Esophagus mucosa (tissue), 1 donor: ENCODE measurements around the gene DHFR2. TPM values are rescaled to one million over a fixed set of nuclear protein-coding genes. Genes with fewer than 3 reads are reported as not detected.
"Not testable (repeated sequence)": the region's sequence is repeated elsewhere in the genome, so short reads cannot be mapped to it uniquely, and the experiment has no call there.

Experiments
- ATAC-seq: fragments of 200-7000 bp; cut with Tn5 transposase; one replicate; pipeline ENCODE4 v1.9.1; 2020
- total RNA-seq: library from RNA; stranded (reverse); gene quantifications from one replicate; pipeline ENCODE4 v1.2.4, GENCODE V29; 2023
- donor health status: DM: yes; HTN: yes; CAD: no.

DHFR2 gene
- 2.2 TPM for total RNA-seq

DNA sequence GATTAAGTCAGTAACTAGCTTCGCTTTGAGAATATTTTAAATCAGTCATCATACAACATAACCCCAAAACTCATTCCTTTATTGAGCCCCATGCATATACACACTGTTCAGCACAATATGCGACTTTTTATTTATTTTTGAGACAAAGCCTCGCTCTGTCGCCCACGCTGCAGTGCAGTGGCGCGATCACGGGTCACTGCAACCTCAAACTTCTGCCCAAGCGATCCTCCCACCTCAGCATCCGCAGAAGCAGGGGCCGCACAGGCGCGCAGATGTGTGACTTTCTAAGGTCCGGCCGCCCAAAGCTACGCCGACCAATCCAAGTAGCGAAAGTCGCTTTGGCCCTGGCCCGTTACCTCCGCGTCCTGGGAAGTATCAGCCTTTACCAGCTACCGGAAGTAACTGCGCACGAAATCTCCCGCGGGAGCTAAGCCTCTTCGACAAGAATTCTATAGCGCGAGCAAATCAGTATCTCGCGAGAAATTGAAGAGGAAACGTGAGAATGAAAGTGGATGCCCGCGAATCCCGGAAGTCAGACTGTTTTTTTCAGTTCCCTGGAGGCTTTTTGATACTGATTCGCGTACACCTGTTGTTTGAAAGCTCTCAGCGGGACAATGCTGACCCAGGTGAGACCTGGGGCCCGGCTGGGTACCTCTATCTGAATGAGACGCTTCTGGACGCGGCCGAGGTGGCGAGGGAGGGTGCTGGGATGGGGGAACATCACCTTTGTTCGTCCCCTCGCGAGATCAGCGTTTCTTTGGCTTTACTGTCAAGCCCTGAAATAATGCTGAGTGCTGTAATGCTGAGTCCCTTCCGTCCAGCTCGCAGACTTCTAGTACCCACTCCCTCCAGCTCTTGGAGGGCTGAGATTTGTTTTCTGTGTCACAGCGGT lies at the start of gene DHFR2, which contains the start of gene NSUN3:
Gene DHFR2, minus strand, starts transcription at position 404 of the 892 bp plus-strand sequence. CDS start 1,405 bp downstream, outside the sequence.
Gene NSUN3, plus strand, starts transcription at position 549 of the 892 bp plus-strand sequence. Its CDS starts 66 bp downstream, at position 615.
- ATAC-seq: peak; percentile 97

DNA sequence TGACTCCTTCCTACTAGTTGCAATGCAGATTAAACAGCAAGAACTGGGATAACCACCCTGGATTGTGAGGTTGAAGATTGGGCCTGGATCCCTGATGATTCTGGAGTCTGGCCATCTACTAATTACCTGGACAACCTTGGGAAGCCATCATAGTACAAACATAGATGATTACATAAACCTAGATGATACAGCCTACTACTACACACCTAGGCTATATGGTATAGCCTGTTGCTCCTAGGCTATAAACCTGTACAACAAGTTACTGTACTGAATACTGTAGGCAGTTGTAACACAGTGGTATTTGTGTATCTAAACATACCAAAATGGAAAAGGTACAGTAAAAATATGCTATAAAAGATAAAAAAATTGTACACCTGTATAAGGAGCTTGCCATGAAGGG lies 48.1 kb upstream of the DHFR2 start:
- ATAC-seq: no peak

DNA sequence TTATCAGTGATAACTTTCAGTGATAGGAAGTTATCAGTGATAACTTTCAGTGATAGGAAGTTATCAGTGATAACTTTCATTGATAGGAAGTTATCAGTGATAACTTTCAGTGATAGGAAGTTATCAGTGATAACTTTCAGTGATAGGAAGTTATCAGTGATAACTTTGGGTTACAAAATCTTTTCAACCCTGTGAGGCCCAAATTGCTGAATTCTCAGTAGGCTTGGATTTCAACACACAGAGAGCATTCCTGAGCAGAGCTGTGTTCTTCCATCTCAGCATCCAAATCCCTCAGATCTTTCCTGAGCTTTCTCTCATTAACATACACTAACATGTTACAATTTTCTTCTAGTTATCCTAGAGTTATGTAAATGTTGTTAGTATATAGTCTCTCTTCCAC lies 47.5 kb upstream of the DHFR2 start:
- not testable (repeated sequence) for ATAC-seq

DNA sequence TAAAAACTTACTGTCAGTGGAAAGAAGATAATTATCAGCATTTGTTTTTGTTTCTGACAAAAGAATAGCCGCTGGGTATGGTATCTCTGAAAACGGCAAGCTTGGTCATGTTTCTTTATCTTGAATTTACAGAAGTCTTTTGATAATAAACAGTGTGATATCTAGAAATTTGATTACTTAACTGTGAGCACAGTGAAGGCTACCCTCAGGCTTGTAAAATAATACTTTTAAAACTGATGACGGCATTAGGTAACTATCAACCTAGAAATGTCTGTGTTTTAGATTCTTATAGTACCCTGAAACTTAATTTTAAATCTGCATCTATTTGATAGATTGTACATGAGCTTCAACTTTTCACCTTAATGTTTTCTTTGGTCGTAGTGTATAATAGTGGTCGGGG lies 43.6 kb upstream of the DHFR2 start:
- ATAC-seq: no peak

DNA sequence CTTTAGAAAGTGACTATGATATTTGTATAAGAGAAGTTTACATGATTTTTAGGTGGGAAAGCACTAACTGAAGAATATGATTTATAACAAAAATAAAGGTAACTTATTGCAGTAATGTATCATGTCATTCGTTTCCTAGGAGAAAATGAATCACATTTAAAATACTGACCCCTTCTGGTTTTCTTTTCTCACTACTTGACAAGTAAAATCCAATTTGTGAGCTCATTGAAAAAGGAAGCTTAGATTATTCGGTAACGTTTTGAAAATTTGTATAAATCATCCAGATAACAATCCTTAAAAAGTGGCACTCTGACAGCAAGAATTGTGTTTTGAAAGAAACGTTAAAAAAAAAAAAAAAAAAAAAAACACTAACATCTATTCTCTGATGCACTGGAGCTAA lies 39.1 kb upstream of the DHFR2 start:
- no peak for ATAC-seq

DNA sequence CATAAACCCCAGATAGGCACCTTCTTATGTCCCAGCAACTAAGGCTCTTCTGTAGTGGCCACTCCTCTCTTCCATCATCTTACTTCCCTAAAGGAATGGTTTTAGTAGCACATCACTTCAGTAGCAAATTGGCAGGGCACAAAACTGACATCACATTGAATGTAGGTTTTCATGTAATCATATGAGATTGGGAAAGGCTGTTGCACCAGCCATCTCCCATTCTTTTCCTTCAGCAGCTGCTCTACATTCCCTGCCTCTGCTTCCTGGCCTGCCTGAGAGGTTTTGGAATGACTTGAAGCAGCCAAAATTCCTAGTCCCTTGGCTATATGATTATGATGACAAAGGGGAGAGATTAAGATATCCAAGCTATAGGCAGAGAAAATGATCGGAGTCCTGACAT lies 36.6 kb upstream of the DHFR2 start:
- no peak for ATAC-seq

DNA sequence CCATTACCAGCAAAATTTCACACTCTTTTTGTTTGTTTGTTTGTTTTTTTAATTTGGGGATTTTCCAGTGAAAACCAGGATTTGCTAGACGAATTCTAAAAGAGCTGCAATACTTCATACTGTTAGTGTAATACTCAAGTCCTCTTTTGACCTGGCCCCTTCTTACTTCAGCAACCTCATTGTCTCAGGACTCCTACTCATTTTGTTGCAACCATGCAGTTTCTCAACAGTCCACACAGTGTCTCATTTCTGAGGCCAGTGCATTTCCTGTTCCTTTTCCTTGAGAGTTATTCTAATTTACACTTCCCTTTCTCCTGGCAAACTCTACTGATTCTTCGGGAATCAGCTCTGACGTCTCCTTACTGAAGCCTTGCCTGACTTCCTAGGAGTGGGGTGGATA lies 35.7 kb upstream of the DHFR2 start:
- ATAC-seq: no peak

DNA sequence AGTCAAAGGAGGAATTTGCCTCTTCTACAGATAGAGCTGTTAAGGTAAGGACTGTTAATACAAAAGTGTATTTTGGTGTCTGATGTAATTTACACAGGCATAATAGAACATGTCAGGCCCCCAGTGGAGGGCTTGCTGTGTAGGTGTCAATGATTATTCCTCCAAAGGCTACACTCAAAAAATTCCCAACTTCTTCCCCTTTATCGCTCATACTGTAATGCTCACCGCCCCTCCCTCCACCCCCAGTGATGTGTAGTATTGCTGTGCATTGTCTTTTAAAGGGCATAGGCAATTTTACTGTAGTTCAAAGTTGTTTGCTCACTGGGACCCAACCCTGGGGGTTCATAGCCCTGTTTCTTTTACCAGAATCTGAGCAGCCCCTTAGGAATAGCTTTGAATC lies 32.4 kb upstream of the DHFR2 start:
- no peak for ATAC-seq

DNA sequence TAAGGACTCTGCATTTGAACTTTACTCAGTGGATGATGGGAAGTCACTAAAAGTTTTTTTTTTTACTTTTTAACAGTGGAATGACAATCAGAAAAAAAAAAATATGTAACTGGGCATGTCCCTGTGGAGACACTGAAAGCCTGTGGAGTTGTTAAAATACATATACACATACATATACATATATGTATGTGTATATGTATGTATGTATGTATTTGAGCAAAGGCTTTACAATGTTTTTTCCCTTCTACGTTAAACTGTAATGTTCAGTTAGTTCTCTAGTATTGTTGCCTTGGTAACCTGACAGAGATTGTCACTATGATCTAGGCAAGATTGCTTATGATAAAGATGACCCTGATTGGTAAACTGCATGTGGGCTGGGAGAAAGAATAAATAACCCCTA lies 30.4 kb upstream of the DHFR2 start:
- no peak for ATAC-seq

DNA sequence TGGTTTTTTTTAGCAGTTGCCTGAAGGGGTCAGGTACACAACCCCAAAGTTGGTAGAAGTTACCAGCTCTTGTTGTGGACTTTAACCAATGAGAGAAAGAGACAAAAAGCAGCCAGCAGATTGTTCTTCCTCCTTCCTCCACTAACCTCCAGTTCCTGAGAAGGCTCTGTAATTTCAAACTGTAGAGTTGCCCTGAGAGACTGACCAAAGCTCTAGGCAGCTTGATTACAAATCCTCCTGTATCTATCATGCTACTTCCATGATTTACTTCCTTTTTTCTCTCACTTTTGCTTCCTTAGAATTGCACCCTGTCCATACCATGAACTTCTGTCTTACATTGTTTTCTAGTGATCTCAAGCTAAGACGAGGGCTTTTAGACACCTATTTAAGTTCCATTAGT lies 29.4 kb upstream of the DHFR2 start:
- ATAC-seq: no peak

DNA sequence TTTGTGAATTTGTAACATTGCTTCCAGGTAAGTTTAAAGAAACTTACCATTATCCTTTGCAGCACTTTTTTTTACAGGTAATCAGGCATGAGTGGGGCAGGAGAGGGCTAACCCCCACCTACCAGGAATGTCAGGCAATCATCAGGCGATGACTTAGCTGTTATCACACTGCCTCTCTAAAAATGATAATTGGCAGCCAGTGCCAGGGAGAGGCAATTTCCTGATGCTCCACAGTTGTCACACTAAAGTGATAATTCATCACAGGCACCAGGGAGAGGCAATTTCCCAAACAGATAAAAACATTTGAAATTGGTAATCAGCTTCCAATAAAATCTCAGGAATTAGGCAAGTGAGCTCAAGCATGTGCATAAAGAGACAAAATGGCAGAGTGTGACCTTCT lies 26.4 kb upstream of the DHFR2 start:
- no peak for ATAC-seq

DNA sequence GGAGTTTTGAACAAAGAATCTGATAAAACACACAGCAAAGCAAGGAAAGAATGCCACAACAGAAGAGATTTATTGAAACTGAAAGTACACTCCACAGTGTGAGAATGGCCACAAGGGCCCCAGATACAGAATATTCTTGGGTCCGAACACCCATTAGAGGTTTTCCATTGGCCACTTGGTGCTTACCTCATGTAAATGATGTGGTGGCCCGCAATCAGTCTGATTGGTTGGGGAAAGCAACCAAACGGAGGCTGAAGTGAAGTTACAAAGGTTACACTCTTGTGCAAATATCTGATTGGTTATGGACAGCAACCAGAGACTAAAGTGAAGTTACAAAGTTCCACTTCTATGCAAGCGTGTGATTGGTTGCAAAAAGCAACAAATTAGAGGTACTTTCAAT lies 20.5 kb upstream of the DHFR2 start:
- ATAC-seq: no peak

DNA sequence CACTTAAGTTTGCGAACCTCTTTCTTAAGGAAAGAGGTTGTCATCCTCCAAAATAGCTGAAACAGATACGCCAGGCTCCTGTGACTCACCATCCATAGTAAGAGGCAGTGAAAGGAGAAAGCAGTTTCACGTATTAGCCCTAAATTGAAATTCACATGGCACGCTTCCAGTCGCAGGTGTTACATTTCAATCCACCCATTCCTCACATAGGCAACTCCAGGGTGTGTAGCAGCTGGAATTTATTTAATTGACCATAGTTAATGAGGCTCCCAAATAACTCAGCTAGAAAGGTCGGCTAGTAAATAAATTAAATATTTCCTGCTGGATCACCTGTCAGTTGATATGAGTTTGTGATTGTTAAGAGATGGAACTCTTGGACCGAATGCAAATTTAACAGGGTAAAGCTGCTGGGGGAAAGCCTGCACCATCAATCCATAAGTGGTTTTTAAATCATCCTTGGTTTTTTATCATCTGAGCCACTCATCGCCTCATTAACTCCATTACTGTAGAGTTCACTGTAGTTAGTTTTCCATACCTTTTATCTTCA lies 19.7 kb upstream of the DHFR2 start:
- ATAC-seq: no peak

DNA sequence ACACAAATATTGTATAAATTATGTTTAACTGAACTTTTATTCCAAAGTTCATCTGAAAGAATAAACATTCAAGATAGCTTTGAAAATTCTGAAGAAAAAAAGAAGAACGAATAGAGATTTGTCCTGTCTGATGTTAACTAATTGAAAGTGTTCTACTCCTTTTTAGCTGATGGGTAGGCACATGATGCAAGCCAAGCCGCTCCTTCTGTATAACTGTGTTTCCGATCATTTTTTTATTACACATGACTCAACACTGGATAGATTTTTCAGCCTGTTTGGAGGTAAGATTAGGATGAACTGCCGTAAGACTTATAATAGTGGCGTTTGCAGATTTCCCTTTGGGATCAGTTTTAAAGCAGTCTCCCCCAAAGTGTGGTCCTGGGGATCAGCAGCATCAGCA lies 19.2 kb upstream of the DHFR2 start:
- ATAC-seq: no peak

DNA sequence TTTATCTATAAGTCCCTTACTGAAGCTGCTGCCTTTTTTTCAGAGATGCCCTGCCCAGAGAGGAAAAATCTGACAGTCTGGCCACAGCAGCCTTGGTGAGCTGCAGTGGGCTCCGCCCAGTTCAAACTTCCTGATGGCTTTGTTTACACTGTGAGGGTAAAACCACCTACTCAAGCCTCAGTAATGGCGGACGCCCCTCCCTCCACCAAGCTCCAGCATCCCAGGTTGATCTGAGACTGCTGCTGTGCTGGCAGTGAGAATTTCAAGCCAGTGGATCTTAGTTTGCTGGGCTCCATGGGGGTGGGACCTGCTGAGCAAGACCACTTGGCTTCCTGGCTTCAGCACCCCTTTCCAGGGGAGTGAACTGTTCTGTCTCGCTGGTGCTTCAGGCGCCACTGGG lies 17.8 kb upstream of the DHFR2 start:
- not testable (repeated sequence) for ATAC-seq

DNA sequence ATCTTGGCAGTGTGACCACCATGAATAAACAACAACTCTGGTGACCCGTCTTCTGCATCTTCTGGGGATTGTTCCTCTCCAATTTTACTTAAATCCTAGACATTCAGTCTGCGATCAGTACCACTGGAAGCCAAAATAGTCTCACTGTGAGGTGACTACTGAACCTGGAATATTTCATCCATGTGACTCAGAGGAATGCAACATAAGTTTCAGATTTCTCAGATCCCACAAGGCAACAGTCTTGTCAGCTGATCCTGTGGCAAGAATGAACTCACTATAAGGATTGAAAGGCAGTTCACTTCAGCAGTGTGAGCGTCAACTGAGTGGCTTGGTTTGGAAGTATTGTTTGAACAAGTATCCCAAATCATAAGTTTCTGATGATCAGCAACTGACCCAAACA lies 13.3 kb upstream of the DHFR2 start:
- no peak for ATAC-seq

DNA sequence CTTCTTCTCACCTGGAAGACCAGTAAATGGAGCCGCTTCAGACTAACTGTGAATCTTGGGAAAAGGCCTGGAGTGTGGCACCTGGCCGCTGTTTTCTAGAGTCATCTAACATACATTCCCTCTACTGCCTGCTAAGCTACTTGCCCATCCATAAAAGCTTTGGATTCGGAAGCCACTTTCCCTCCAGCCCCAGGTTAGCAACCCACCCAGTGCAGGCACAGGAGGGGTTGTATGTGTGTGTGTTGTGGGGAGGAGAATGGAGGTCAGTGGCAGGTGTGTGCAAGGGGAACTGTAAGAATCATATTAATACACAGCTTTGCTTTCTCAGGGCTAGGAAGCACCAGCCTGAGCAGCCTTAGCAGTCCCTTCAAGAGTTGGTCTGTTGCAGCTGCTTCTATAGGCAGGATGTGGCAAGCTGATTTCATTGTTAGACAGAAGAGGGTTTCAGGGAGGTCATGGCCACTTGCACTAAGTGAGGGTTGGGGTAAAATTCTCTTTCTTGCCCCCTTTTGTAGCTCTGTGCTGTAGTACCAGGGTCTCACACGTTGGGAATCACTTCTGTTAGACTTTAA lies 9.1 kb upstream of the DHFR2 start:
- ATAC-seq: no peak

DNA sequence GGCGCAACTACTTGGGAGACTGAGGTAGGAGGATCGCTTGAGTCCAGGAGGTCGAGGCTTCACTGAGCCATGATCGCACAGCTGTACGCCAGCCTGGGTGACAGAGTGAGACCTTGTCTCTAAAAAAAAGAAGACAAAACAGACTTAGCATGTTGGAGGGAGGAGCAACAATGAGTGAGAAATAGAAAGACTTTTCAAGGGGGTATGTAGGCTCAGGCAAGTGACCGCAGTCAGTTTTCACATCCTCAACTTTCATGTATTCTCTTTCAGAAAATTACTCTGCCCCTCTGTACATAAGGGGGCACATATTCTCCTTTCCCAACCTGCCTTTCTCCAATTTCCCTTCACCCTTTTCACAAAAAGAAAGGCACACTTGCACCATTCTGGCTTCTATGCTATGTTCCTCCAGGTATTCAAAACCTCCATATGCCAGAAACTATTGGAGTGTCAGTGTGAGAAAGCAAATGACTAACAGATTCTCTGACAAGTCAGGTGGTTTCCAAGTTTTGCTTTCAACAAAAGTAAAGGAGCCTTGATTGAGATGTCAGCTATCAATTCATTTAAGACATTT lies 7.7 kb upstream of the DHFR2 start:
- no peak for ATAC-seq

DNA sequence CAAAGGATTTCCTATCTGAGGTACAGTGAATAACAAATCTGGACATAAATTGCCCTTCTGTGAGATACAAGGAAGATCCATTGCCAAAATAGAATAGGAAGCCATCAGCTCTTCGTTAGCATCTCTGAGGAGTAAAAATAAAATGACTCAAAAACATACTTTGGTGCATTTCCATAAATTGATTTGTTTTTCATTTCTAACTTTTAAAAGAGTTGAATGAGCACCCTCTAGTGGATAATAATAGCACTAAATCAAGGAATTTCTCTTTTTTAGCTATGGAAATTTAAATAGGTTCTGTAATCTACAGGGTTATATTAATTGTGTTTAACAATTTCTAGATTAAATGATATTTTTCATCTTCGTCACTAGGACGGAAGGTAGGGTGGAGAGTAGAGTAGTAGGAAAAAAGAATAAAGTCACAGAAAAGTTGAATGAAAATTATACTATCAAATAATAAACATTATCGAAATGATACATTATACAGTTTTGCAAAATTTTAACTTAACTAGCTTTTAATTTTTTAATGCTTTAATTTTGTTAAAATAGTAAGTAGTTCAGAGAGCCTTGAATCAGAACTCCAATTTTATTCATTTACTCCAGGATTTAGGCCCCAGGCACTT lies 6.6 kb upstream of the DHFR2 start:
- no peak for ATAC-seq

DNA sequence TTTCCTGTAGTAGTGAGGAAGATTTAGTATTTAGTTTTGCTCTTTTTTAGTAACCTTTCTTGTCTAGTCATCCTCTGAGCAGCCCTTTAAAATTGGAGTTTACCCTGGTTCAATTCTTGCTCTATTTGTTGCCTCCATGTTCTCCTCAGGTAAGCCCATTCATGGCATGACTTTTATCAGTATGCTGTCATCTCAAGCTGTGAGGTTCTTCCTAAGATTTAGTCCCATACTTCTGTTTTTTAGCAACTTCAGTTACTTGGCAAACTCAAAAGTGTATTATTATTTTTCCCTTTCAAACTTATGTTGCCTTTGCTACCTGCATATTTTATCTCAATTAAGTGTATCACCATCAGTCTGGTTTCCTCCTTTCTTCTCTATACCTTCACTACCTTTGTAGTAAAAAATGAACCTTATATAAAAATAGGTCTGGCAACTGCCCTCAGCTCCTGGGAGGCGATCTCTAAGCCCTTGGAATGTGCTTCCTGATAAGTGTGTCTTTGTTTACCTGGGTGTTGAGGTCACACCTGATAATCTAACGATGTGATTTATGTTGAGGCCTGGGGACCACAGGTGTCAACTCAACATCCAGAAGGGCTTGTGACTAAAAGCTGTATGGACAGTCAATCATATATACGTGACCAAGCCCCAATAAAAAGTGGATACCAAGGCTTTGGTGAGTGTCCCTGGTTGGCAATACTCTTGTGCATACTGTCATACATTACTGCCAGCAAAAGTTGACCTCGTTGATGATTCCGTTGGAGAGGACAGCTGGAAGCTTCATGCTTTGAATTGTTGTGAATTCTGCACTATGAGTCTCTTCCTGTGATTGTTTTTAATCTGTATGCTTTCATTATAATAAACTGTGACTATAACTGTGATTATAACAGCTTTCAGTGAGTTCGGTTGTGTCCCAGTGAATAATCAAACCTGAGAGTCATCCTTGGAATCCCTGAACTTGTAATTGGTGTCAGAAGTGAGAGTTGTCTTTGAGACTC lies 4.1 kb upstream of the DHFR2 start:
- ATAC-seq: no peak

DNA sequence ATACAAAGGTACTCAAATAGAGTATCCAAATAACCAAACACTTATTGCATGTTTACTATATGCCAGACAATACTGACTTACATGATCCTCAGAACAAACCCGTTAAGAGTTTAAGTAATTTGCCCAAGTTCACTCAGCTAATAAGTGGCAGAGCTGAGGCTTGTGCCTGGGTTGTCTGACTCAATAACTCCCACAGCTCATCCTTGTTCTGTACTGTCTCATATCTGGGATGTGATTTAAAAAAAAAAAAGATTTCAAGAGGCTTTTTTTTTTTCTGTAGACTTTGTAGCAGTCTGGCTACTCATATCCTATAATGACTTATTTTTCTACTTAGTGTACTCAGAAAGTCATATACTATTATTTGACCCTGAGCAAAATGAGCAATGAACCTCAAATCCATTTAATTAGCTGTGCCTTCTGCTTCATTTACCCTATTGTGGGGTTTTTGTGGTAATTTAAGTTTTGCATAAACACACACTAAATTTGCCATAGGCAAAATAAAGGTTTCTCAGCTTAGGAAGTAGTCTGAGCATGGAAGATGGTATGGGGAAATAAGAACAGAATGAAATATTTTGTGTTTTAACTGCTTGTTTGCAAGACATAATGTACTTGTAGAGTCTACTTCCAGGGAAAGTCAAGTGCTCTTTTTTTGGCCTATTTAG lies 3.2 kb upstream of the DHFR2 start:
- ATAC-seq: no peak
